ENCODE measurements around the gene VDAC1.

VDAC1 gene

GRCh38 chr5:133968204-133968980 lies 36.4 kb downstream of the VDAC1 start, which contains the start of gene C5orf15:
Gene C5orf15 (minus strand): TSS chr5:133968625. CDS start chr5:133968584, 41 bp downstream.
- H3K9me3 ChIP-seq: no peaks in the 10 kb centered on the region
- H3K27me3 ChIP-seq: no peaks in the 10 kb centered on the region
- H3K4me1 ChIP-seq: peaks cover 0 to 29% (median 20%) of the 10 kb centered on the region in 4 donors
- peak within 1 kb of the TSS; percentile 98 for H3K27ac ChIP-seq
- intact Hi-C loops (cut with DNase I; ENCODE audit: low total_unique reads): no loop called here
- peak within 1 kb of the TSS; percentile 83 to 96 for H3K4me3 ChIP-seq
- peaks cover 10 to 24% (median 12%) of the 10 kb centered on the region in 3 donors for H3K36me3 ChIP-seq
- peak; percentile 98 for DNase-seq
- TF ChIP-seq CTCF (IDR thresholded peaks at IDR 0.05): peak; percentile 29 to 35

GRCh38 chr5:133967698-133968203 lies 37.0 kb downstream of the VDAC1 start:
- Histone ChIP-seq H3K4me1 (peaks cover 0 to 35% (median 25%) of the 10 kb centered on the region in 4 donors), H3K27me3 (no peaks in the 10 kb centered on the region), H3K27ac (peak overlapping the region; percentile 98), H3K36me3 (peaks cover 5 to 18% (median 6%) of the 10 kb centered on the region in 3 donors), H3K9me3 (no peaks in the 10 kb centered on the region), H3K4me3 (peak overlapping the region; percentile 83 to 96)
- DNase-seq: no peak
- no peak for TF ChIP-seq CTCF (IDR thresholded peaks at IDR 0.05)
- intact Hi-C loops (cut with DNase I; ENCODE audit: low total_unique reads): no loop called here

- Histone ChIP-seq H3K4me1 (peaks cover 0 to 42% (median 28%) of the 10 kb centered on the region in 4 donors), H3K9me3 (no peaks in the 10 kb centered on the region), H3K36me3 (peaks cover 5 to 12% (median 5%) of the 10 kb centered on the region in 3 donors), H3K4me3 (peak overlapping the region; percentile 83 to 96), H3K27me3 (no peaks in the 10 kb centered on the region), H3K27ac (peak overlapping the region; percentile 98)
- no peak for DNase-seq
- intact Hi-C loops (cut with DNase I; ENCODE audit: low total_unique reads): no loop called here
- TF ChIP-seq CTCF (IDR thresholded peaks at IDR 0.05): no peak
Observed at GRCh38 chr5:133967124-133967523, 37.7 kb downstream of the VDAC1 start.

- intact Hi-C loops (cut with DNase I; ENCODE audit: low total_unique reads): no loop called here
- Histone ChIP-seq H3K36me3 (peaks cover 0 to 4% (median 0%) of the 10 kb centered on the region in 3 donors), H3K4me1 (peaks cover 0 to 42% (median 28%) of the 10 kb centered on the region in 4 donors), H3K27ac (no peak overlapping the region), H3K4me3 (no peak overlapping the region), H3K27me3 (no peaks in the 10 kb centered on the region), H3K9me3 (no peaks in the 10 kb centered on the region)
- TF ChIP-seq CTCF (IDR thresholded peaks at IDR 0.05): no peak
- DNase-seq: no peak
Observed at GRCh38 chr5:133966090-133966489, 38.7 kb downstream of the VDAC1 start.

- peak overlapping the region; percentile 30 to 32 for H3K27ac ChIP-seq
Observed at GRCh38 chr5:133963493-133964128, 41.2 kb downstream of the VDAC1 start.

More at GRCh38 chr5:133963493-133964128, 41.2 kb downstream of the VDAC1 start:
- TF ChIP-seq CTCF (IDR thresholded peaks at IDR 0.05): no peak
- peaks cover 4 to 10% (median 6%) of the 10 kb centered on the region in 3 donors for H3K36me3 ChIP-seq
- H3K4me3 ChIP-seq: no peak overlapping the region
- intact Hi-C loops (cut with DNase I; ENCODE audit: low total_unique reads): no loop called here
- no peaks in the 10 kb centered on the region for H3K9me3 ChIP-seq
- no peak for DNase-seq
- peaks cover 0 to 35% (median 20%) of the 10 kb centered on the region in 4 donors for H3K4me1 ChIP-seq
- no peaks in the 10 kb centered on the region for H3K27me3 ChIP-seq

Measured in tibial artery (tissue), 4 donors.